Stimulated activated CD8-positive, alpha-beta memory T cell treated with anti-CD3 and anti-CD28 coated beads, Interleukin-15, amount 100 ng/mL, for 24 hours (primary cell): ENCODE data around the gene RNF40.

Experiments used
- DNase-seq: peaks from one replicate; pipeline ENCODE4 v3.0.0-alpha.2; 2020; ENCODE audit warnings: low read depth

RNF40 gene

DNA sequence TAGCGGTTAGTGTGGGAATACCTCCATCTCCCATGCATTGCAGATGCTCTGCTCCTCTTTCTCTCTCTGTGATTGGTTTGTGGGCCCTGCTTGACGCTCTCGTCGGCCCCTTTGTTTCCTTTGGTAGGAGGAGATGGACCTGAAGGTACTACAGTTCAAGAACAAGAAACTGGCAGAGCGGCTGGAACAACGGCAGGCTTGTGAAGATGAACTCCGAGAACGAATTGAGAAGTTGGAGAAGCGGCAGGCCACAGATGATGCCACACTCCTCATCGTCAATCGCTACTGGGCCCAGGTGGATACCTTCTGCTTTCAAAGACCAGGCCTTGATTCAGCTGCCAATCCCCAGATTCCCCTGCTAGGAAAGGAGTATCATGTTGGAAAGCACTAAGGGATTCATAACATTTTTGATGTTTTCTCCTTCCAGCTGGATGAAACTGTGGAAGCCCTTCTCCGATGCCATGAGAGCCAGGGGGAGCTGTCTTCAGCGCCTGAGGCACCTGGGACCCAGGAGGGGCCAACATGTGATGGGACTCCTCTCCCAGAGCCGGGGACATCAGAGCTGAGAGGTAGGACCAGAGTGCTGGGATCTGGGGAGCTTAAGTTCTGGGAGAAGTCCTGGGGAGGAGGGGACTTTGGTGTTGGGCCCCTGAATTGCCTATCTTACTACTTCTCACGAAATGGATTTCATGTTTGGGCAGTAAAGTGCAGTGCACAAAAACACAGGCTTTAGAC, 1.0 kb downstream of the RNF40 start:
- DNase-seq = no peak

- no peak for DNase-seq
These were observed 2.0 kb downstream of the RNF40 start for GRCh38 chr16:30764086-30764485.

DNA sequence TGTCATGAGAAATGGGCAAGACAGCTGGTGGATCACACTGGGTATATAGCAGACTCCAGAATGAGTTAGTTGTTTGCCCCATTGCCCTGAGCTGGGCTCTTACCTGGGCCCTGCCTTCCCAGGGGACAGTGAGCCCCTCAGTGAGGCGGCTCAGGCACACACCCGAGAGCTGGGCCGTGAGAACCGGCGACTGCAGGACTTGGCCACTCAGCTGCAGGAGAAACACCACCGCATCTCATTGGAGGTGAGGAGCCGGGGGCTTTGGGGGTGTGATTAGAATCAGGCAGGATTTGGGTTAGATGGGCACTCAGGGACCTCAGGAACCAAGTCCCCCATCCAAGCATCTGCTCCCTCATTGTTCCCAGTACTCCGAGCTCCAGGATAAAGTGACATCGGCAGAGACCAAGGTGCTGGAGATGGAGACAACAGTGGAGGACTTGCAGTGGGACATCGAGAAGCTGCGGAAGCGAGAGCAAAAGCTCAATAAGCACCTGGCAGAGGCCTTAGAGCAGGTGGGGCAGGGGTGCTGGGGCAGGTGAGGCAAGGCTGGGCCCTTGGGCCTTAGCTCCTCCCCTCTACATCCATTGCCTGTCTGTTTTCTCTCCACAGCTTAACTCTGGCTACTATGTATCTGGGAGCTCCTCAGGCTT, 2.8 kb downstream of the RNF40 start:
- DNase-seq = no peak

- no peak for DNase-seq
These were observed 4.2 kb downstream of the RNF40 start for GRCh38 chr16:30766206-30766932.

- no peak for DNase-seq
These were observed 4.8 kb downstream of the RNF40 start for GRCh38 chr16:30766933-30767284.

DNA sequence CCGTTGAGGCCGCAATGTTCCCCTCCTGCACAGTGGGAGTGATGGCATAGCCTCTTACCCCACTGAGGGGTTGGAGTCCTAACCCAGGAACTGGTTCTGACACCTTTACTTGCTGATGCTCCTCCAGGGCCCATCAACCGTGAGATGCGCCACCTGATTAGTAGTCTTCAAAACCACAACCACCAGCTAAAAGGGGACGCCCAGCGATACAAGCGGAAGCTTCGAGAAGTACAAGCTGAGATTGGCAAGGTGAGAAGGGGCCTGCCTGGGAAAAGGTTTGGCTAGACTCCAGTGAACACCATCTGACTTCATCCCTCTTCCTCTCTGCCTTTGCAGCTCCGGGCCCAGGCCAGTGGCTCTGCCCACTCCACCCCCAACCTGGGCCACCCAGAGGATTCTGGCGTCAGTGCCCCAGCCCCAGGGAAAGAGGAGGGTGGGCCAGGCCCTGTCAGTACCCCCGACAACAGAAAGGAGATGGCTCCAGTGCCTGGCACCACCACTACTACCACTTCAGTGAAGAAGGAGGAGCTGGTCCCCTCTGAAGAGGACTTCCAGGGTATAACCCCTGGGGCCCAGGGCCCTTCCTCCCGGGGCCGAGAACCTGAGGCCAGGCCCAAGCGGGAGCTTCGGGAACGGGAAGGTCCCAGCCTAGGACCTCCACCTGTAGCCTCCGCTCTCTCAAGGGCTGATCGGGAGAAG, 5.8 kb downstream of the RNF40 start:
- DNase-seq = no peak

DNA sequence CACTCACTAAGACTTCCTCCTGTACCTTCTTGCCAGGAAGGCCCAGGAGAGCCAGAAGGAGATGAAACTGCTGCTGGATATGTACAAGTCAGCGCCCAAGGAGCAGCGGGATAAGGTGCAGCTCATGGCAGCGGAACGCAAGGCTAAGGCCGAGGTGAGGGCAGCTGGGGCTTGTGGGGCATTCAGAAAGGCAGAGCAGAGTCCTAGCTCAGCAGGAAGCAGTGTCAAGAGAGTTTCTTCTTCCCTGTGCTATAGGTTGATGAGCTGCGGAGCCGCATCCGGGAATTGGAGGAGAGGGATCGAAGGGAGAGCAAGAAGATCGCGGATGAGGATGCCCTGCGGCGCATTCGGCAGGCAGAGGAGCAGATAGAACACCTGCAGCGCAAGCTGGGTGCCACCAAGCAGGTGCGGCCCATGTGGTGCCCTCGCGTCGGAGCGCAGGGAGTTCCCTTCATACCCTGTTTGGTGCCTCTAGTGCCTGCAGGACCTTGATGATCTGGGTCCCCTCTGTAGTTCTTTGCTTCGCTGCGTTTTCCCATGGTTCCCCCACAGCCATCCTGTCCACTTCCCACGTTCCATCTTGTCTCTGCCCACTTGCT, 6.6 kb downstream of the RNF40 start:
- no peak for DNase-seq

GRCh38 chr16:30769379-30770089, 7.4 kb downstream of the RNF40 start:
- DNase-seq = no peak

DNA sequence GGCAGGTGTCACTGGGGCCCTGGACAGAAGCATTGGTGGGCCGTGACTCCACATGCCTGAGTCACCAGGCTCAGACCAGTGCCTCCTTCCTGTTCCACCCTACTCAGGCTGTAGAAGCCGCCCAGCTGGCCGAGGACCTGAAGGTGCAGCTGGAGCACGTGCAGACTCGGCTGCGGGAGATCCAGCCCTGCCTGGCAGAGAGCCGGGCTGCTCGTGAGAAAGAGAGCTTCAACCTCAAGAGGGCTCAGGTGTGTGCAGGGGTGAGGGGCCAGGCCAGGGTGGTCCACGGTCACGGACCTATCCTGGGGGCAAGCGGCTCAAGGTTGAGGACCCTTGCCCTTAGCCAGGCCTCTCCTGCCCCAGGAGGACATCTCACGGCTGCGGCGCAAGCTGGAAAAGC, 9.6 kb downstream of the RNF40 start:
- DNase-seq = no peak

DNA sequence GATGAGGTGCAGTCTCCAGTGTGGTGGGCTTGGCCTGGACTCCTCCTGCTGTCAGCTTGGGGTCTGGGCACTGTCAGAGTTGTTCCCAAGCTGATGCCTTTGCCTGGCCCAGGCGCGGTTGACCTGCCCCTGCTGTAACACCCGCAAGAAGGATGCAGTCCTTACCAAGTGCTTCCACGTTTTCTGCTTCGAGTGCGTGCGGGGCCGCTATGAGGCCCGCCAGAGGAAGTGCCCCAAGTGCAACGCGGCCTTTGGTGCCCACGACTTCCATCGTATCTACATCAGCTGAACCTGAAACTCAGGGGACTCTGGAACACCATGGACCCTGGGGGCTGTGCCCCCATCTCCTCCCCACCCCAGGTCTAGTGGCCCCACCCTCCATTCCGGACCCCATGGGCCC, 11.7 kb downstream of the RNF40 start:
- DNase-seq = no peak

DNA sequence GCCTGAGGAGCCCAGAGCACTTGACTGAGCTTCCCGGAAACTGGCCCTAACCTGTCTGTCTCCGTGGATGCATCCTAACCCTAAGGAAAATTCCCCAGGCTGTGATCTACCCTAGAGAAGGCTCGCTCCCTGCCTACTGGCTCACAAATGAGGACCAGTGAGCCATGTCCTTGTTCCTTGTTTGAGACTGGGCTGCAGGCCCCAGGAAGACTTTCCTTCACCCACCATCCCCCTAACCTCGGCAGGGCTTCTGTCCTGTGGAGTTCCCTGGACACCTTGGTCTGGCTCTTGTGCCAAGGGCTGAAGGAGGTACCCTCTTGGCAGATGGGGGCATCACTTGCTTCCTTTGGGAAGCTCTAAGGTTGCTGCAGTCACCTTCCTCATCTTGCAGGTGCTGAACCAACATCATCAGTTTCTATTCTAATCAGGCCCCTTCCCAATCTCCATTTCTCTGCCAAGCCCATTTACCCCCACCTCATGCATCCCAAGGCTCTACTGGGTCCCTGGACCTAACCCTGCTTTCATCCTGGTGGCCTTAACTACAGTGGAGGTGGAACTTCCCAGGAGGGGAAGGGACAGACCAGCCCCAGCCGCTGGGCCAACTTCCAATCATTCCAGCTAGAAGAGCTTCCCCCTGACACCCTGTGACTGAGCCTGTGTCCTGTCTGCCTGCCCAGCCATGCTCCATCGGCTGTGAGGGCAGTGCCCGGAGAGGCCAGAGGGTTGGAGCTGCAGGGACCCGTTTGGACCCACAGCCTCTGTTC, 12.4 kb downstream of the RNF40 start:
- no peak for DNase-seq

DNA sequence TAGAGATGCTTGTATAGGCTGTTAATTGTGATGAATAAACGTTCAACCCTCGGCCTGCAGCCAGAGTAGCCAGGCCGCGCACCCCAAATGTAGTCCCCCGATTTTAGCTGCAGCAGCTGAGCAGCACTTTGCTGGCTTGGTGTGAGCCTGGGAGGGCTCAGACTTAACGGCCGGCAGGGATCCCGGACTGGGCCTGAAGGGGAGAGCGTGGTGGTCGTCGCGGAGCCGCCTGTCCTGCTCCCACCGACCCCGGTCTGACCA, 12.9 kb downstream of the RNF40 start:
- no peak for DNase-seq

DNA sequence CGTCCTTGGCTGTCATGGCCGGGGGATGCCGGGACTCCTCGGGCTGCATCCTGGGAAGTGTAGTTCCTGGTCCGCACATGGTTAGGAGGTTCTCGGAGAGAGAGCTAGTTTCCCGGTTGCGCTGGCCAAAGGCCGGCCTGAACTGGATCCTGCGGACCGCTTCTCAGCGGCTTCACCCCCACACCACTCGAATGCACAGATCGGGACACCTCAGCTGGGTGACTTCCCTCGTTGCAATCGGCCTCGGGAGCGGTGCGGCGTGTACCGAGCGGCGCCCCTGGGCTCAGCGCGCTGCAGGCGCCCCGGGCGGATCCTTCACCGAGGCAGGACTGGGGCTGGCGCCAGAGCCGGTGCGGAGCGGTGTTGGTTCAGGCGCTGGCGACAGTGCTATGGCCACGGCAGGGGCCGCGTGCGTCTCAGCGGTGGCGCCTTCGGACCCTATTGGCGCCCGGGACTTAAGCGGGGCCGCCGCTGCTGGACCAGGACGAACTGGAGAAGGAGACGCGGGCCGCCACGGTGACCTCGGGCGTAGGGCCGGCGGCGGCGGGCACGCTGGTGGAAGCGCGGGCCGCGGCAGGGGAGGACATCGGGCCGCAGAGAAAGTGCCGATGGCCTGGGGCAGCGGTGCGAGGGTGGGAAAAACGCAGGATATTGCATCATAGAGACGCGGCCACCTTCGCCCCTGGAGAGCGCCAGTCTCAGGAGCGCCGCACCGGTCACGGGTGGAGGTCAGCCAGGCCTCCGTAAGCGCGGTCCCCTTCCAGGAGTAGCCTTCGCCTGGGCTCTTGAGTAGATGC, 13.5 kb downstream of the RNF40 start:
- peak; percentile 33 for DNase-seq

DNA sequence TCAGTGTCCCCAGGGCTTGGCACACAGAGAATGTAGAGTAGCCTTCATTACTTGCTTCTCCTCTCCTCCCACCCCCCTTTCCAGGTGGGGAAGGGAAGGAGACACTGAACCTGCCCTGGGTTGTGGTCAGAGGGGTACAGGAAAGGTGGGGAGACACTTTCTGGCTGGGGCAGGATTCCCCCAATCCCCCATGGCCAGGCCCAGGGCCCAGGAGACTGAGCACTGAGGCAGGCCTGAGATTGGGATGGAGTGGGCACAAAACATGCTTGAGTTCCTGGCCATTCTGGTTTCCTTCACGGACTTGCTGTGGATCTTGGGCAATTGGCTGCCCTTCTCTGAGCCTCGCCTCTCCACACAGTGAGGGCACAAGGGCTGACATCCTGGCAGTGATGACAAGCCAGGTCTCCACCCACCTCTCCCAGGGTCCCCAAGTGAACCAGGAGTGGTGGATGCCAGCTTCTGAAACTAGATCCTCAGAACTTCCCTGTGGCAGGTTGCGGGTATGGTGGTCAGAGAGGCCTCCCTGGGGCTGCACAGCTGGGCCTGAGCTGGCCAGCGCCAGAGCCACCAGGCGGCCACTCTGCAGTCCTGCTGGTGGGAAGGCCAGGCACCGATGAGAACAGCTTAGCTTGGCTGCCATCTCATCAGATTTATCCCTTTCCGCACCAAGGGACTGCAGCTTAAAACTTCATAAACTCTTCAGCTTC, 15.6 kb downstream of the RNF40 start:
- no peak for DNase-seq

- DNase-seq = no peak
These were observed 16.6 kb downstream of the RNF40 start for GRCh38 chr16:30778549-30779244.

- no peak for DNase-seq
These were observed 17.5 kb downstream of the RNF40 start for GRCh38 chr16:30779596-30779995.

DNA sequence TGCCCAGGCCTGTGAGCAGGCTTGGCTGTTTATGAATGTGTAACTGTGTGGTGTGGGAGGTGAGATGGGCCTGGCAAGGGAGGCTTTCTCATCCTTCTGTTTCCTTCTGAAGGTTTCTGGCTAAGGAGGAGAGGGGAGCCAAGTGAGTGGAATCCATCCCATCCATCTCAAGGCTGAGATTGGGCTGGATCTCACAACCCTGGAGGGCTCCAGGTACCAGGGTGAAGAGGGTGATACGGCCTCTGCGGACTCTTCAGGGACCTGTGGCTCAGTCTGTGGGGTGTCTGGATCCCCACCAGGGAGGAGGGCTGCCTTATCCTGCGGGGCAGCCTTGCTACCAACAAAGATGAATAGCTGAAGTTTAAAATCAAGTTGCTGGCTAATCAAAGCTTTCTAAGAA, 17.9 kb downstream of the RNF40 start:
- no peak for DNase-seq

DNA sequence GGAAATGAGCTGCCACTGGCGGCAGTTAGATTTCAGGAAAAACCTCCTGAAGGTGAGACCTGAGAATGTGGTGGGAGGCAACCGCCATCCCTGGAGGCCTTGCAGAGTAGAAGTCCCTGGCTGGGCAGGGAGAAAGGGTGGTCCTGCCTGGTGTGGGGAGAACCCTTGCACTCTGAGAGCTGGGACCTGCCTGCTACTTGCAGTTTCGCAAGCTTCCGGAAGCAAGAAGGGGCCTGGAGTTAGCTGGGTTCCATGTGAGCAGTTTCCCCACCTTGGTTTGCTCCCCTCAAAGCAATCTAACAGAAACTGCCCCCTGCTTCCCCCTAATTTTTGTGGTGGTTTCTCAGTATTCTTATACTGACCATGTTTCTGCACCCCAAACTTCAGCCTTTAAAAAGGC, 18.4 kb downstream of the RNF40 start:
- no peak for DNase-seq
